Endothelial cell of umbilical vein (primary cell): ENCODE results near the gene F8.

Experiments used
- CTCF ChIP-seq, 2 donors: IDR thresholded peaks; 1 replicate in 1 of 2; 2 replicates in 1 of 2; pipeline ENCODE4 v1.5.1; 2011; ENCODE audit warnings: low read length in 2 of 2, mild to moderate bottlenecking in 2 of 2, moderate library complexity in 2 of 2, control low read depth in 1 of 2, inconsistent platforms in 1 of 2, low read depth in 1 of 2; ENCODE audit not compliant: insufficient read depth in 1 of 2; ENCODE audit errors: extremely low read depth in 1 of 2
- EZH2 ChIP-seq: IDR thresholded peaks from 2 replicates; pipeline ENCODE4 v1.6.1; 2012; ENCODE audit warnings: borderline replicate concordance, low read depth, mild to moderate bottlenecking, moderate library complexity, low read length, inconsistent platforms; ENCODE audit not compliant: severe bottlenecking
- FOS ChIP-seq: IDR thresholded peaks from 2 replicates; pipeline ENCODE4 v1.6.1; 2011; ENCODE audit warnings: mild to moderate bottlenecking, low read length, moderate library complexity, borderline replicate concordance; ENCODE audit not compliant: insufficient read depth
- GATA2 ChIP-seq: IDR thresholded peaks from 2 replicates; pipeline ENCODE4 v1.7.0; 2011; ENCODE audit warnings: low read depth, mild to moderate bottlenecking, moderate library complexity, mixed read lengths, low read length; ENCODE audit not compliant: insufficient read length, insufficient read depth
- JUN ChIP-seq: IDR thresholded peaks from 2 replicates; pipeline ENCODE4 v1.6.1; 2011; ENCODE audit warnings: borderline replicate concordance, low read depth; ENCODE audit not compliant: insufficient read length, insufficient read depth
- MAX ChIP-seq: IDR thresholded peaks from 2 replicates; pipeline ENCODE4 v1.6.1; 2011; ENCODE audit not compliant: insufficient read depth, insufficient read length
- MYC ChIP-seq: IDR thresholded peaks from one replicate; pipeline ENCODE4 v1.6.1; 2011; ENCODE audit warnings: mild to moderate bottlenecking, low read depth, low read length
- POLR2A ChIP-seq: IDR thresholded peaks from 2 replicates; pipeline ENCODE4 v1.6.1; 2012; ENCODE audit warnings: low read depth, mild to moderate bottlenecking, control low read depth, low read length
- POLR2AphosphoS5 ChIP-seq: IDR thresholded peaks from 2 replicates; pipeline ENCODE4 v1.6.1; 2012; ENCODE audit warnings: low read depth, mild to moderate bottlenecking, control low read depth, low read length, moderate library complexity; ENCODE audit not compliant: insufficient read depth

- TF ChIP-seq EZH2: no peak
- TF ChIP-seq CTCF (IDR thresholded peaks at IDR 0.05; ENCODE audit: extremely low read depth in 1 of 2, insufficient read depth in 1 of 2, low read depth in 1 of 2, low read length in 2 of 2): no peak
- TF ChIP-seq MAX: no peak
- no peak for TF ChIP-seq POLR2A
- TF ChIP-seq POLR2AphosphoS5: no peak
- TF ChIP-seq JUN: no peak
- no peak for TF ChIP-seq MYC
- TF ChIP-seq FOS: no peak
- TF ChIP-seq GATA2: no peak
Observed at GRCh38 chrX:154991476-154991875, 31.0 kb downstream of the F8 start.
